HG02798 (cell line): ENCODE data around the gene SPON2.
"Not testable (repeated sequence)": the region's sequence is repeated elsewhere in the genome, so short reads cannot be mapped to it uniquely, and the experiment has no call there.

Experiments used
- ATAC-seq: cut with Tn5 transposase; IDR thresholded peaks from one replicate; pipeline ENCODE4 v1.9.1; 2021; ENCODE audit warnings: mild to moderate bottlenecking; ENCODE audit not compliant: unreplicated experiment, poor library complexity

SPON2 gene

DNA sequence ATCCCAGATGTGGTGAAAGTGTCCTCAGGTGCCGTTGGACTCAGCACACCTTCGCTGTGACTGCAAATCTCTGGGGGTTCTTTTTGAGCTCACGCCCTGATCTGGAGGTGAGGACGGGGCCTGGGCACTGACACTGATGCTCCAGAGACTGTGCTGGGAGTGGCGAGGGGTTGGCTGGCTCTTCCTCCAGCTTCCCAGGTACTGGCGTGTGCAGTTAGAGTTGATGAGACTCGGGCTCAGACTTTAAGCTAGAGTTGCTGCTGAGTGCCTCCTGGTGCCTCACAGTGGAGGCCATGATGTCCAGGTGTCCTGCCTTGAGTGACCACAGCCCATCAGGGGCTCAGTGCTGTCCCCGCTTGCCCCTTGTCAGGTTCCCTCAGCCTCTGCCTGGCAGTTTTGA lies 16.3 kb downstream of the SPON2 start:
- no peak for ATAC-seq

DNA sequence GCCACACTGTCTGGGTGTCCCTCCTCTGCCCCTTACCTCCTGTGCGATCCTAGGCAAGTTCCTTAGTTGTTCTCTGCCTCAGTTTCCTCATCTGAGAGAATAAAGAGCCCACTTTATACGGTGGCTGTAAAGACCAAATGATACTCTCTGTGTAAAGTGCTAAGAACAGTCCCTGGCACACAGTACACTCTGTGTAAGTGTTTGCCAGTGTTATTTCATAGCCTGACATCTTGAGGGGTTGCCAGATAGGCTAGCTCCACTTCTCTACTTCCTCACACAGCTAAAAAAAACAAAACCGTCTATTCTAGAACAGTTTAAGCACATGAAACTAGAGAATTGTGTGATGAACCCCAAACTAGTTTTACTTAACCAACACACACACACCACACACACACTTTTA lies 17.1 kb downstream of the SPON2 start:
- no peak for ATAC-seq

DNA sequence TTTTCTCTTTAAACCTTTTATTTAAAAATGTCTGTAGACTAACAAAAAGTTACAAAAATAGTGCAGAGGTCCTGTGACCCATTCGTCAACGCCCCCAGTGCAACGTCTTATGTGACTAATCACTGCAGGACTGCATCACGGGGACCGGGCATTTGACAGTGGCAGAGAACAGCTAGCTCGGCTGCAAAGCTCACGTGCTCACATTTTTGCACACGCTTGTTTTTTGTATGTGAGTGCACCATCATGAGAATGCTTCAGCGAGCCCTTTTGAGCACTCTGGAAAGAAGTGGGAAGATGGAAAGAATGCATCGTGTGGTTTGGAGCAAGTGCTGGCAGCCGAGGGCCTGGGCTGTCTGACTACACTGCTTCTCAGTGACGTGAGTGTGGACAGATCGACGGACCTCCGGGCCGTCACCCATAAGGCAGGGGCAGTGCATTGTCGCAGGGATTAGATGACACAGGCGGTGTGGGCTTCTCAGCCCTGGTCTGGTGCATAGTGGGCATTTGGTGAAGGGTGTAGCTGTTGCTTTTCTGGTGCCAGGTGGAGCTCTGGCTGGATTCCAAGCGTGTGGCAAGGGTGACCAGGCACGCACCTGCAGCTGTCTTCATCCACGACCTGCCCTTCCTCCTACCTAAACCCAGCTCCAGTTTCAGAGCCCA lies 17.7 kb downstream of the SPON2 start:
- ATAC-seq = no peak

DNA sequence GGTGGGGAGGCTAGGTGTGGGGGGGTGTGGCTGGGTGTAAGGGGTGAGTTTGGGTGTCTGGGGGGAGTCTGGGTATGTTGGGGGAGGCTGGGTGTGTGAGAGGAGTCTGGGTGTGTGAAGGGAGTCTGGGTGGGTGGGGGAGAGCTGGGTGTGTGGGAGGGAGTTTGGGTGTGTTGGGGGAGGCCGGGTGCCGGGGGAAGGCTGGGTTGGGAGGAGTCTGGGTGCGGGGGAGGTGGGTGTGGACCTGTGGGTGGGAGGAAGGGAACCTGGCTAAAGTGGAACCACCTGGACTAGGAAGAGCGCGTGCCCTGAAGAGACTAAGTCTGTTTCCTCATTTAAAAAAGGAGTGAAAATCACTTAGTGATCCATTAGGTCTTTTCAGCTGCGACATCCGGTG lies 18.3 kb downstream of the SPON2 start:
- ATAC-seq = no peak

DNA sequence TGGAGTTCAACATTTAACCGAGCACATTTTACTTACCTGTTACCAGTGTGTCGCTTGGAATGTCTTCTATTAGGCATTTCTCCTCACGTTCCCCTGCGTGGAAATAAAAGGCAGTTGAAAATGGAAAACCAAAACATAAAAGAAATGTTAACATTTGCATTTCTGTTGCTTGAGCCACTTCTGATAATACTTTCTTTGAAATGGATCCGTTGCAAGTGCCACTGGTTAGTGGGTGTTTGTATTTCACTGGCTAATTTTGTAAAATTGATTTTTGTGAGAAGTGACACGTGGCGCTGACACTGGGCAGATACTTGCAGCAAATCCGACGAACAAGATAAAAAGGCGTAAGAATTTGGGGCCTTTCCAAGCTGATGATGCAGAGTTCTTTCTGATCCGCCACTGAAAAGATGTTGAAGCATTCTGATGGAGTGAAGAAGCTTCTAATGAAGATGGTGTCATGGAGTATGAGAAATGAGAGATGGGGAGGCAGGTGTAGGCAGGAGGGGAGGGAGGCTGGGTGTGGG lies 18.8 kb downstream of the SPON2 start:
- ATAC-seq = no peak

DNA sequence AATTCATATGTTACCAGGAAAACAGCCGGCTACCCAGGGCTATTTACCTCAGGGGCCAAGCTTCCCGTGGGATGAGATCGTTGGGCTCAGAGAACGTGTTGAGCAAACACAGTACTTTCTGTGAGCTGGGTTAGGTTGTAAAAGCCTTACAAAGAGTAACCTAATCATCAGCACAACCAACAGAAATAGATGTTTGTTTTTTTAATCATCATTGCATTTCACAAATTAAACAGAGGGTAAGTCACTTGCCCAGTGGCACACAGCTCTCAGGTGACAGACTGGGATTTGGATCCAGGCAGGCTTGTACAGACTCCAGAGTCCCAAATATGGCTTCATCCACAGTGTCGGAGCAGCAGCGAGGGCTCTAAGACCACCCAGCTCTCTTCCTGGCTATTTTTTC lies 20.1 kb downstream of the SPON2 start:
- ATAC-seq = no peak

DNA sequence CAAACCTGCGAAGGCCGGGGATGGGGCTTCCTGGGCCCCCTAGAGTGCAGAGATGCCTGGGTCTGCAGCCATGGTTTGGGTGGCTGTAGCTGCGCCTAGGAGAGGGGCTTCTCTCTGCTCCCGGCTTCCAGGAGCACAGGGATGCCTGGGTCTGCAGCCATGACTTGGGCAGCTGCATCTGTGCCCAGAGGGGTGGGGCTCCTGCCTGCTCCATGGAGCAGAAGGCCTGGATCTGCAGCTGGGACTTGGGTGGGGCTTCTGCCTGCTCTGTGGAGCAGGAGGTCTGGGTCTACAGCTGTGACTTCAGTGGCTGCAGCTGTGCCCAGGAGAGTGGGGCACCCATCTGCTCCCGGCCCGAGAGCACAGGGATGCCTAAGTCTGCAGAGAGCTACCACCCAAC lies 20.8 kb downstream of the SPON2 start:
- no peak for ATAC-seq

DNA sequence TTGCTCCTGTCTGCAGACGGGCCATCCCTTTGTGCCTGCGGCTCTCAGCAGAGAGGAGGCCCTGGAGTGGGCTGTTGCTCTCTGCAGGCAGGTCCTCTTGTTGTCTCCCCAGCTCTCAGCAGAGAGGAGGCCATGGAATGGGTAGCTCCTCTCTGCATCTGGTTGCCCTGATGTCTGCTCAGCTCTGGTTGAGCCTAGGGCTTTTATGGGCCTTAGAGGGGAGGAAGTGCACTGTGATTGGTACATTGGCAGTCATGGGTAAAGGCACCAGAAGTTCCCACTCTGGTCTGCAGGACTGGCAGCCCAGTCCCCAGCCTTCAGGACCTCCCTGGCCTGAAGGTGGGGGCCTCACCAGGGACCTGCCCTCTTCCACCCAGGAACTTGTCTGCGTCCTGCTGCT lies 21.5 kb downstream of the SPON2 start:
- no peak for ATAC-seq

DNA sequence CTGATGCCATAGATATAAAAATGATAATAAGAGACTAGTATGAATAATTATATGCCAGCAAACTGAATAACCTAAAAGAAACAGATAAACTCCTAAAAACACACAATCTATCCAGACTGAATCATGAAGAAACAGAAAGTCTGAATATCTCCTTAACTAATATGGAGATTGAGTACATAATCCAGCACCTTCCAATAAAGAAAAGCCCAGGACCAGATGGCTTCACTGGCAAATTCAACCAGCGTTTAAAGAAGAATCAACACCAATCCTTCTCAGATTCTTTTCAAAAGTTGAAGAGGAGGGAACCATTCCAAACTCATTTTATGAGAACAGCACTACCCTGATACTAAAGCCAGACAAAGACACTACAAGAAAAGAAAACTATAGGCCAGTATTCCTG lies 32.5 kb downstream of the SPON2 start:
- ATAC-seq = no peak

DNA sequence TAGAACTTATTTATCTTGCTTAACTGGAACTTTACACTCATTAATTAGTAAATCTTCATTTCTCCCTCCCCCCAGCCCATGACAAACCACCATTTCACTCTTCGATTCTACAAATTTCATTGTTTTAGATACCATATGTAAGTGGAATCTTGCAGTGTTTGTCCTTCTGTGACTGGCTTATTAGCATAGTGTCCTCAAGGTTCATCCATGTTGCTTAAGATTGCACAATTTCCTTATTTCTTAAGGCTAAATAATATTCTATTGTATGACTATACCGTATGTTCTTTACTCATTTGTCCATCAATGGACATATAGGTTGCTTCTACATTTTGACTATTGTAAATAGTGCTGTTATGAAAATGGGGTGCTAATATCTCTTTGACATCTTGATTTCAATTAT lies 34.5 kb downstream of the SPON2 start:
- ATAC-seq = no peak

DNA sequence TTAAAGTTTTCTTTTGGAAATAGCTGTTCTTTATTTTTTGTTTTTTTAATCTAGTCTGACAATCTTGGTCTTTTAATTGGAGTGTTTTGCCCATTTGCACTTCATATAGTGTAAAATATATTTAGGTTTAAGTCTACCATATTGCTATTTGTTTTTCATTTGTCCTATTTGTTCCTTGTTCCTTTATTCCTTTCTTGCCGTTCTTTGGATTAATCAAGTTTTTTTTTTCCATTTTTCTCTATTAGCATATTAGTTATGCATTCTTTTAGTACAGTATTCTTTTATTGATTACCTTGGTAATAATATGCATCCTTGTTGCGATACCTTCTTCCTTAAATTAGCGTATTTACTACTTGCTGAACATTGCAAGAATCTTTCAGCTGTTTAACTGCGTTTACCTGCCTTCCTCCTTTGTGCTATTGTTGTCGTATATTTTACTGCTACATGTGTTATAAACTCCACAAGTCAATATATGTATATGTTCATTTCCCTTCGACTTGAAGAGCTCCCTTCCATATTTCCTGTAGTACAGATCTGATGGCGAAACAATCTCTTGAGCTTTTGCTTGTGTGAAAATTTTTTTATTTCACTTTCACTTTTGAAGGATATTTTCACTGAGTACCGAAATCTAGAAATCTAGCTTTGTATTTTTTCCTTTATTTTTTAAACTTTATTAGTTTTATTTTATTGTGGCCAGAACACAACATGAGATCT lies 35.2 kb downstream of the SPON2 start:
- ATAC-seq = no peak

DNA sequence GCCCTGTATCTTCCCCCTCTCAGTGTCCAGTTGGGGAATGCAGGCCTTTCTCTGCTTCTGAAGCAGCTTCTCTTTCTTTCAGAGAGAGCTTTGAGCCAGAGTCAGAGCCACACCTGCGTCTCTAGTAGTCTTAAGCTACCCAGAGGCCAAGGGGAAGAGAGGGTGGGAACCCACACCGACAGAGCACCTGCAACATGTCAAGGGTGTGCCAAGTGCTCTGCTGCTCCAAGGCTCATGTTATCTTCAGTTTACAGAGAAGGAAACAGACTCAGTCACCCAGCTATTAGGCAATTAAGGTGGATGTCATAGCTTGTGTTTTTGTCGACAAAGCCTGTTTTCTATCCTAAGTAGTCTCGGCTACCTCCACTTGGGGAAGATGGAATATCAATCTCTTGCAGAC lies 36.3 kb downstream of the SPON2 start:
- ATAC-seq = no peak

DNA sequence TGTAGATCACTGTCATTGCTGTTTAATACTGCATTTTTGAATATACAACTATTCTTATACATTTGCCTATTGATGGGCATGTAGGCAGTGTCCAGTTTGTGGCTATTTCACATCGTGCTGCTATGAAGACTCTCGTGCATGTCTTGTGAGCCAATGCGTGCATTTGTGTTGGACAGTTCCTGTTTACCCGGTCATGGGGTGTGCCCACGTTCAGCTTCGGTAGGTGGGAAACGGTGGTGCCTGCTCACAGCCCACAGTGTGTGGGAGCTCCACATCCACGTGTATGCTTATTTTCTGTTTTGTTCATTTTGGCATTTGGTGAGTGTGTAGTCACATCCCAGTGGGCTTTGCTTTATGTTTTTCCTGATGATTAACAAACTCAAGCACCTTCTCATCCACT lies 39.4 kb downstream of the SPON2 start:
- no peak for ATAC-seq

DNA sequence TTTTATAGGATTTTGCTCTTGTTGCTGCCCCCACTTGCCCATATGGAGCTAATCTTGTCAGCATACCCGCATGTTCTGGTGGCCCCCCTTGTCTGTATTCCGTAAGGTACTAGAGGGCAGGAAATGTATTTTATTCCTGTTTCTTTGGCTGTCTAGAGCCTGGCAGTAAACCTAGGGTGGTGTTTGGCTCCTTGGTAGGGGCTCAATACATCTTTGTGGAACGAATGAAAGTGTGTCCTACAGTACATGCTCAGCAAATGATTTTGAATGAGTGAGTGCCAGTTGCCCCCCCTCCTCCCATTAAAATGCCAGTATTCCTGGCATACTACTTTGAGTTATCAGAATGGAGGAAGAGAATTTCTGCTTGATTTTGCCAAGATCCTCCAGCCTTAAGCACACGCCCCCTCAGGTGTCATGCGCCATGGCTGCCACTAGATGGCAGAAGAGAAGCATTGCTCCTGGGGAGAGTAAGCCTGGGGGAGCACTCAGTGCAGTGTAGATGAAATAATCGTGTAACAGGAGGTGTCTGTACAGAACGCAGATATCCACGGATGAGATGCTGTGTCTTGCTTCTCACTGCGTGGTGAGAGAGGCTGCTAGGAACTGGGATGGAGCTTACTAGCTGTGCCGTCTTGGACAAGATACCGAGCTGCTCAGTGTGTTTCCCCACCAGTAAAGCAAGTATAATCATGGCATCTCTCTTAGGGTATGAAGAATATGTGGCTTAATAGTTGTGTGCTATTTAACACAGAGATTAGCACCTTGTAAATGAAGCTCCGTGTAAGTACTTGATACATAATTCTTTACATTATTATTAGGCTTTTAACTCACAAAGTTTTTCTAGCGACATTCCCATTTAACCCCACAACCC lies 41.8 kb downstream of the SPON2 start:
- peak; percentile 76 for ATAC-seq

DNA sequence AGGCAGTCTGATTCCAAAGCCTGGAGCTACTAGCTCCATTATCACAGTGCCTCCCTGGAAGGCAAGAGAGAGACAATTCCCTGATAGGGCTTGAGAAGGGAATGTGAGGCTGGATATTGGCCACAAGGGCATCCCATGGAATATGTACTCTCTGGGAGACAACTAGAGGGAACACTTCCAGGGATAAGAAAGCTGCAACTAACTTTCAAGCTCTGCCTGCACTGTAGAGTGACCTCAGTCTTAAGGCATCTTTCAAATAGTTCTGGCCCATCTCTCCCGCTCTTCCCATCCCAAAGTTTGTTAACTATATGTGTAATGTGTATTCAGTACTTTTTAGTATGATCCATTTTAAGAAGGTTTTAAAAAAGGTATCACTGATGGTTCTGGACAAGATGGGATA lies 45.9 kb downstream of the SPON2 start:
- ATAC-seq = no peak

DNA sequence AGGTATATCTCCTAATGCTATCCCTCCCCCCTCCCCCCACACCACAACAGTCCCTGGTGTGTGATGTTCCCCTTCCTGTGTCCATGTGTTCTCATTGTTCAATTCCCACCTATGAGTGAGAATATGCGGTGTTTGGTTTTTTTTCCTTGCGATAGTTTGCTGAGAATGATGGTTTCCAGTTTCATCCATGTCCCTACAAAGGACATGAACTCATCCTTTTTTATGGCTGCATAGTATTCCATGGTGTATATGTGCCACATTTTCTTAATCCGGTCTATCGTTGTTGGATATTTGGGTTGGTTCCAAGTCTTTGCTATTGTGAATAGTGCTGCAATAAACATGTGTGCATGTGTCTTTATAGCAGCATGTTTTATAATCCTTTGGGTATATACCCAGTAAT lies 46.9 kb downstream of the SPON2 start:
- not testable (repeated sequence) for ATAC-seq

DNA sequence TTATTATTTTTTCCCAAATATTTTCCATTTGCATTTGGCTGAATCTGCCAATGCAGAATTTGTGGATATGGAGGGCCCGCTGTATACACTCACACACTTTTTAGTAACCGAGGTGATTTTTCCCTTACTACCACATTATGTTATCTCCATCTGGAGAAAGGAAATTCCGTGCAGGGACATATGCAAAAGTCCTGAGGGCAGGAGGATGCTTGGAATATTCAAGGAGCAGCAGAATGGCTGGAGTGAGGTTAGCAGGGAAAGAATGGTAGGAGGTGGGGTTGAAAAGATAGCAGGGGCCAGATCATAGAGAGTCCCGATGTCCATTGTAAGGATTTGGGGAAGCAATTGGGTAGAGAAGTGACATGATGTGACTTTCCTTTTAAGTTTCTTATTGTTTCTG lies 47.6 kb downstream of the SPON2 start:
- ATAC-seq = no peak

DNA sequence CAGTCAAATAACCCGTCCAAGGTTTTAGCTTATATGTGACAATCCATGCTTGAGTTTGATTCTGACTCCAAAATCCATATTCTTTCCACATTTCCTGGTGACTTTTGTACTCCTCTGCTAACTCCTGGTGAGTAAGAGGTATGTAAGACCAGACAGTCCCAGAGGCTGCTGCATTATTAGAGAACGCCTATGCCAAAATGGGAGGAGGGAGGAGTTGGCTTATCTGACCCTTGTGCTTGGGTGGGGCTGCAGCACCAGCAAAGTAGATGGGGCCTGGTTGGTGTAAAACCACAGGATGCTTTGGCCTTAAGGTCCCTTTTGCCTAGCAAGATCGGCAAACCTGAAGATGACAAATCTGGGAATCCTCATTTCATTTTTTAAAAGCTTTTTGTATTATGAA lies 49.9 kb downstream of the SPON2 start:
- no peak for ATAC-seq
